Urothelium cell line (cell line): ENCODE results near the gene CHST11.
"Not testable (repeated sequence)": the region's sequence is repeated elsewhere in the genome, so short reads cannot be mapped to it uniquely, and the experiment has no call there.

ENCODE experiments used
- DNase-seq: peaks from one replicate; pipeline ENCODE4 v3.0.0; 2011; ENCODE audit warnings: low spot score, mixed read lengths
- FAIRE-seq: peaks from 2 replicates; lab custom pipeline; 2011; peaks lifted over from hg19 to GRCh38; lab: Jason Lieb, UNC

Gene CHST11

GRCh38 chr12:104520242-104520900 lies 63.6 kb downstream of the CHST11 start:
- DNase-seq (no peak), FAIRE-seq (no peak)

- FAIRE-seq = no peak
Observed at GRCh38 chr12:104521731-104522130, 65.0 kb downstream of the CHST11 start.

GRCh38 chr12:104522985-104523722 lies 66.4 kb downstream of the CHST11 start:
- DNase-seq (no peak), FAIRE-seq (no peak)

More at GRCh38 chr12:104521731-104522130, 65.0 kb downstream of the CHST11 start:
- DNase-seq = no peak

GRCh38 chr12:104524034-104524832 lies 67.5 kb downstream of the CHST11 start:
- no peak for DNase-seq
- FAIRE-seq = no peak

GRCh38 chr12:104526320-104526719 lies 69.6 kb downstream of the CHST11 start:
- no peak for FAIRE-seq
- DNase-seq = no peak

GRCh38 chr12:104526751-104527150 lies 70.0 kb downstream of the CHST11 start:
- no peak for DNase-seq
- FAIRE-seq = no peak

- not testable (repeated sequence) for FAIRE-seq, DNase-seq
Observed at GRCh38 chr12:104527653-104528052, 70.9 kb downstream of the CHST11 start.

- FAIRE-seq = no peak
Observed at GRCh38 chr12:104529130-104529874, 72.6 kb downstream of the CHST11 start.

GRCh38 chr12:104532636-104533035 lies 75.9 kb downstream of the CHST11 start:
- FAIRE-seq (no peak), DNase-seq (no peak)

More at GRCh38 chr12:104529130-104529874, 72.6 kb downstream of the CHST11 start:
- DNase-seq = no peak

GRCh38 chr12:104533134-104533533 lies 76.4 kb downstream of the CHST11 start:
- no peak for DNase-seq
- no peak for FAIRE-seq

GRCh38 chr12:104534162-104534856 lies 77.6 kb downstream of the CHST11 start:
- no peak for DNase-seq

GRCh38 chr12:104534857-104535248 lies 78.1 kb downstream of the CHST11 start:
- DNase-seq (no peak), FAIRE-seq (no peak)

More at GRCh38 chr12:104534162-104534856, 77.6 kb downstream of the CHST11 start:
- no peak for FAIRE-seq

GRCh38 chr12:104535369-104535768 lies 78.6 kb downstream of the CHST11 start:
- no peak for DNase-seq
- no peak for FAIRE-seq

- no peak for DNase-seq
- no peak for FAIRE-seq
Observed at GRCh38 chr12:104536841-104537240, 80.1 kb downstream of the CHST11 start.

- FAIRE-seq (no peak), DNase-seq (no peak)
Observed at GRCh38 chr12:104538056-104538455, 81.3 kb downstream of the CHST11 start.

GRCh38 chr12:104538891-104539462 lies 82.2 kb downstream of the CHST11 start:
- FAIRE-seq (no peak), DNase-seq (no peak)

GRCh38 chr12:104544836-104545235 lies 88.1 kb downstream of the CHST11 start:
- FAIRE-seq (no peak), DNase-seq (no peak)

- DNase-seq (no peak), FAIRE-seq (no peak)
Observed at GRCh38 chr12:104546575-104546974, 89.8 kb downstream of the CHST11 start.

GRCh38 chr12:104547235-104547634 lies 90.5 kb downstream of the CHST11 start:
- no peak for FAIRE-seq
- DNase-seq = no peak
